GM19324 (cell line): Measurements from ENCODE around the gene C4B.

Source experiments
- ATAC-seq: cut with Tn5 transposase; IDR thresholded peaks from one replicate; pipeline ENCODE4 v1.9.1; 2021; ENCODE audit warnings: mild to moderate bottlenecking, moderate library complexity; ENCODE audit not compliant: unreplicated experiment, low FRiP score

Gene C4B

DNA sequence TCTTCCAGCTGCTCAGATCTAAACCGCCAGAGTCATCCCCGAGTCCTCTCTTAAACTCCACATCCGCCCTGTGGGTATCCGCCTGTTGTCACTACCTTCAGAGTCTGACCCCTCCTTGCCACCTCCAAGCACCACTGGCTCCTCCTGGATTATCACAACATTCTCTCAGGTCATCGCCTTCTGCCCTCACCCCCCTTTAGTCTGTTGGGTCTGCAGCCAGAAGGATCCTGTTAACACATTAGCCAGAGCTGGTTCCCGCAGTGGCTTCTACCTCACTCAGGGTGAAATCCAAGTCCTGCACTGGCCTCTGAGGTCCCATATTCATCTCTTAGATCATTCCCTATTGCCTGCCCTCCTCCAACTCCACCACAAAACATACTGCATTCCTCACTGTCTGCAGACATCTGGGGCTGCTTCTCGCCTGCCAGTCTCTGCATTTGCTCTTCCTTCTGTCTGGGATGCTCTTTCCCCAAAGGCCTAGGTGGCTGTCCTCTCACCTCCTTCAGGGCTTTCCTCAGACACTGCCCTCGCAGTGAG lies 60.5 kb downstream of the C4B start:
- no peak for ATAC-seq

DNA sequence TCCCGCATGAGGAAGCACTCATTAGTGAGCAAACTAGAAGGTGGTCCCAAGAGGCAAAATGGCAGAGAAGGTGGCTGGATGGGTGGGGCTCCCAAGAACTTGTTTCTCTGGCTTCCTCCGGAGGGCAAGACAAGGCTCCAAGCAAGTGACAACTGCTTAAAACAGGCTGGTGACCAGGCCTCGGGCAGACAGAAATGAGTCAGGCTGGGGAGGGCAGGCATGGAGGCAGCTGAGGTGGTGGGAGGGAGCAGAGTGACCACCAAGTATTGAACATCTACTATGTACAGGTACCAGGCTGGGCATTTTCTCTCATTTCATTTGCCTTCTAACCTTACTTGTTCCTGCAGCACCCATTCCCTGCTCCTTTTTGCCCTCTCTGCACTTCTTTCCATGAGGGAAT lies 61.2 kb downstream of the C4B start:
- ATAC-seq, result no peak

DNA sequence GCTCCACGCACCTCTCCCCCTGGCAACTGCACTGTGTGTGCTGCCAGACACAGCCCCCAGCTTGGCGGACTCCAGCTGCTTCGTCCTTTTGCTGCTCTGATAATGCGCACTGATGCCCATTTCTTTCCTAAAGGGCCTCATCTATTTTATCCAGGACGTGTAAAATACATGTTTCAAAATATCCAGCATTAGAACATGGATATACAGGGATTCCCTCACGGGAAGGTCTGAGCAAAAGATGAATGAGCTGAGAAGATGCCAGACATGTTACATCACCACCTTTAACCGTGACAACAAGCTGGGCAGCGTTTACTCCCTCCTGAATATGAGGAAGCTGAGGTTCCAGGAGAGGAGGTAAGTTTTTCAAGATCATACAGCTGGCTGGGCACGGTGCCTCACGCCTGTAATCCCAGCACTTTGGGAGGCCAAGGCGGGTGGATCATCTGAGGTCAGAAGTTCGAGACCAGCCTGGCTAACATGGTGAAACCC lies 61.8 kb downstream of the C4B start:
- no peak for ATAC-seq

DNA sequence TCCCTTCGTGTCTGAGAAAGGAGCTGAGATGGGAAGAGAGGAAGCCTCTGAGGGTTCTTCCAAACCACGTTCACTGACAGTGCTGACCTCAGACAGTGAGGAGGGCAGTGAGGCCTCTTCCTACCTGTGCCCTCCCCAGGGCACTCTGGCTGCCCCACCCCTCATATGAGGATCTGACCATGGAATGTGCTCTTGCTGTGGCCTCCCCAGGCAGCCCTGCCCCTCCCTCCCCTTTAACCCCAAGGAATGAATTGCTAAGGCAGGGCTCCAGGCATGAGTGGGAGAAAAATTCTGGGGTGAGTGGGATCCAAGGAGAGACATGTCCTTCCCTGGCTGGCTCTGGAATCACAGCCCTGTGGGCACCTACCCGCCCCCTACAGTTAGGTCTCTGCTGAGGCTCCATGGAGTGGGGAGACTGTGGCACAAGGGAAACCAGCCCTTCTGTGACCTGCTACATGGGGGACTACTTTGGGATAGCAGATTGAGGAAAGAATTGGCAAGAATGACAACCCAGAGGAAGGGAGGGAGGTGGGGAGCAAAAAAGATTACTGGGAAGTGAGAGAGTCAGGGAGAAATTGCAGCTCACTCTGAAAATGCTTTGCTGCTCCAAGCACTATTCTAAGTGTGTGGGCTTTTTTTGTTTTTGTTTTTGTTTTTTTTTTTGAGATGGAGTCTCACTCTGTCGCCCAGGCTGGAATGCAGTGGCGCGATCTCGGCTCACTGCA lies 65.1 kb downstream of the C4B start:
- ATAC-seq, result no peak

GRCh38 chr6:32081168-32081990 lies 66.8 kb downstream of the C4B start:
- ATAC-seq, result no peak

- no peak for ATAC-seq
Observed at GRCh38 chr6:32082478-32082877, 67.9 kb downstream of the C4B start.

- ATAC-seq, result no peak
Observed at GRCh38 chr6:32082935-32083334, 68.3 kb downstream of the C4B start.

GRCh38 chr6:32083812-32084768 lies 69.5 kb downstream of the C4B start:
- no peak for ATAC-seq

- ATAC-seq, result no peak
Observed at GRCh38 chr6:32084780-32085179, 70.2 kb downstream of the C4B start.
